ENCODE results near the gene MAGEF1. TPM values are rescaled to one million over a fixed set of nuclear protein-coding genes. Genes with fewer than 3 reads are reported as not detected.

MAGEF1 gene
- total and polyA plus RNA-seq, 2 donors (not counting 3 experiments of a cell fraction or from before 2014, with no cell fraction given), result 7.0 to 14.2 TPM

DNA sequence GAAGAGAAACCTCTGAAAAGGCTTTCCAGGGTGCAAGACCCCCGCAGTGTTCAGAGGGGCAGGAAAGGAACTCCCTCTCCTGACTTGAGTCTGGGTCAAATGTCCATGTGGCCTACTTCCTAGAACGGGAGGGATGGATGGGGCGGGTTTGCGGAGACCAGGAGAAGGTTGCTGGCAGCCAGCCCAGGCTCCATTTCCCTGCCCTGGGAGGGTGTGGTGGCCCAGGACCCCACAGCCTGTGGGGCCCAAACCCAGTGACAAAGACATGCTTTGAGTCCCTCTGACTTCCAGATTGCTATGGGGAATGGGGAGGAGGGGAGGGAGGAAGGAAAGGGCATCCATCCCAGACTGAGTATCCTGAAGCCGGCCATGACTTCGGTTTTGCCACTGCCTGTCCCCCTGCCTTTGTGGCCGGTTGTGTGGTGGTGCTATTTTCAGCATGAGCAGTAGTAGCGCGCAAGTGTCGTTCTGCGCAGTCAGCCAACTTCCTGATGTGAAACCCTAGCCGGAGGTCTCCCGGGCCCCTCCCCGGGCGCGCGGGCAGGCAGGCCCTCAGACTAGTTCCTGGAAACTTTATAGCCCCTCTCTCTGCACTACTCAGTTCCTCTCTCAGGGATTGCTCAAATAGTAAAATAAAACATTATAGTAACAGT lies 24.4 kb downstream of the MAGEF1 start:
- Histone ChIP-seq H3K9me3 (replicated peaks; ENCODE audit: control insufficient read depth, insufficient read depth, low read length) (no peaks in the 10 kb centered on the region), H3K27ac (ENCODE audit: insufficient read depth, low read depth, low read length) (no peak overlapping the region), H3K36me3 (ENCODE audit: control insufficient read depth in 2 of 2, extremely low read depth in 1 of 2, insufficient read depth in 2 of 2, low read length in 2 of 2) (no peaks in the 10 kb centered on the region), H3K4me1 (ENCODE audit: control insufficient read depth, extremely low read depth, insufficient read depth, low read length) (no peaks in the 10 kb centered on the region), H3K4me2 (ENCODE audit: insufficient read depth, low read length) (no peak overlapping the region), H2AFZ (ENCODE audit: low read depth, low read length) (no peak overlapping the region), H3K27me3 (ENCODE audit: control insufficient read depth in 2 of 2, insufficient read depth in 2 of 2, low read length in 2 of 2) (peaks cover 0 to 7% of the 10 kb centered on the region in 2 experiments), H3K9me1 (replicated peaks; ENCODE audit: control insufficient read depth, extremely low read depth, insufficient read depth, low read length) (no peaks in the 10 kb centered on the region), H3K4me3 (replicated peaks in 1 of 3; ENCODE audit: insufficient read depth in 1 of 3, low read depth in 1 of 3, low read length in 3 of 3) (no peak overlapping the region), H3K9ac (replicated peaks; ENCODE audit: extremely low read depth, insufficient read depth, low read length) (no peak overlapping the region), H3K79me2 (ENCODE audit: control insufficient read depth, insufficient read depth, low read length) (no peaks in the 10 kb centered on the region), H4K20me1 (replicated peaks; ENCODE audit: control insufficient read depth, extremely low read depth, insufficient read depth, low read length) (no peaks in the 10 kb centered on the region)
- DNase-seq (ENCODE audit: low read depth, low spot score) (no peak), FAIRE-seq (no peak)
- ChIA-PET POLR2A (no interaction called here), CTCF (interaction anchor here (0.9 kb wide), 1 partner anchor 11 kb away, joined by 3 read pairs; no protein-coding TSS in a partner anchor)
- dilution Hi-C loops (cut with MboI; ENCODE audit: extremely low pct_ligation_motif_present, low sequenced_read_pairs) (no loop called here), intact Hi-C loops (cut with micrococcal nuclease) (no loop called here)
- BruUV-seq (replicated peaks), result no TSS peak
- TF ChIP-seq, protein P1, sequence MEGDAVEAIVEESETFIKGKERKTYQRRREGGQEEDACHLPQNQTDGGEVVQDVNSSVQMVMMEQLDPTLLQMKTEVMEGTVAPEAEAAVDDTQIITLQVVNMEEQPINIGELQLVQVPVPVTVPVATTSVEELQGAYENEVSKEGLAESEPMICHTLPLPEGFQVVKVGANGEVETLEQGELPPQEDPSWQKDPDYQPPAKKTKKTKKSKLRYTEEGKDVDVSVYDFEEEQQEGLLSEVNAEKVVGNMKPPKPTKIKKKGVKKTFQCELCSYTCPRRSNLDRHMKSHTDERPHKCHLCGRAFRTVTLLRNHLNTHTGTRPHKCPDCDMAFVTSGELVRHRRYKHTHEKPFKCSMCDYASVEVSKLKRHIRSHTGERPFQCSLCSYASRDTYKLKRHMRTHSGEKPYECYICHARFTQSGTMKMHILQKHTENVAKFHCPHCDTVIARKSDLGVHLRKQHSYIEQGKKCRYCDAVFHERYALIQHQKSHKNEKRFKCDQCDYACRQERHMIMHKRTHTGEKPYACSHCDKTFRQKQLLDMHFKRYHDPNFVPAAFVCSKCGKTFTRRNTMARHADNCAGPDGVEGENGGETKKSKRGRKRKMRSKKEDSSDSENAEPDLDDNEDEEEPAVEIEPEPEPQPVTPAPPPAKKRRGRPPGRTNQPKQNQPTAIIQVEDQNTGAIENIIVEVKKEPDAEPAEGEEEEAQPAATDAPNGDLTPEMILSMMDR (IDR thresholded peaks at IDR 0.05; ENCODE audit: extremely low read depth in 1 of 2, insufficient read depth in 1 of 2, low read depth in 1 of 2, low read length in 2 of 2), result no peak
- TF ChIP-seq EZH2 (IDR thresholded peaks at IDR 0.05; ENCODE audit: borderline replicate concordance, low read depth, low read length, severe bottlenecking), result no peak
- no peak for TF ChIP-seq POLR2AphosphoS5 (IDR thresholded peaks at IDR 0.05; ENCODE audit: insufficient read depth, low read depth, low read length)
- TF ChIP-seq, protein P2, sequence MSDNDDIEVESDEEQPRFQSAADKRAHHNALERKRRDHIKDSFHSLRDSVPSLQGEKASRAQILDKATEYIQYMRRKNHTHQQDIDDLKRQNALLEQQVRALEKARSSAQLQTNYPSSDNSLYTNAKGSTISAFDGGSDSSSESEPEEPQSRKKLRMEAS (IDR thresholded peaks at IDR 0.05; ENCODE audit: insufficient read depth, insufficient read length), result no peak
- TF ChIP-seq JUN (IDR thresholded peaks at IDR 0.05; ENCODE audit: borderline replicate concordance, insufficient read depth, insufficient read length, low read depth), result no peak
- TF ChIP-seq POLR2A (IDR thresholded peaks at IDR 0.05; ENCODE audit: low read depth, low read length), result no peak
- TF ChIP-seq FOS (IDR thresholded peaks at IDR 0.05; ENCODE audit: borderline replicate concordance, insufficient read depth, low read length), result no peak
- TF ChIP-seq GATA2 (IDR thresholded peaks at IDR 0.05; ENCODE audit: insufficient read depth, insufficient read length, low read depth, low read length), result no peak
- TF ChIP-seq MYC (IDR thresholded peaks at IDR 0.05; ENCODE audit: low read depth, low read length), result no peak

Measured in endothelial cell of umbilical vein (primary cell).